Epithelial cell of esophagus (primary cell): ENCODE measurements around the gene ARID3A.
"Not testable (repeated sequence)": the region's sequence is repeated elsewhere in the genome, so short reads cannot be mapped to it uniquely, and the experiment has no call there.

Experiments used
- DNase-seq: peaks from one replicate; pipeline ENCODE4 v3.0.0; 2010; ENCODE audit warnings: low read depth
- H3K4me3 ChIP-seq: 2 replicates; pipeline ENCODE4 v1.5.1; 2011; ENCODE audit warnings: mild to moderate bottlenecking, low read length, control low read depth
- TF ChIP-seq, protein P1 (sequence below): IDR thresholded peaks from 2 replicates; pipeline ENCODE4 v1.5.1; 2011; ENCODE audit warnings: low read depth, mild to moderate bottlenecking, low read length, control low read depth, inconsistent platforms; ENCODE audit not compliant: insufficient read depth; ENCODE audit errors: missing control alignments

ARID3A gene, protein sequence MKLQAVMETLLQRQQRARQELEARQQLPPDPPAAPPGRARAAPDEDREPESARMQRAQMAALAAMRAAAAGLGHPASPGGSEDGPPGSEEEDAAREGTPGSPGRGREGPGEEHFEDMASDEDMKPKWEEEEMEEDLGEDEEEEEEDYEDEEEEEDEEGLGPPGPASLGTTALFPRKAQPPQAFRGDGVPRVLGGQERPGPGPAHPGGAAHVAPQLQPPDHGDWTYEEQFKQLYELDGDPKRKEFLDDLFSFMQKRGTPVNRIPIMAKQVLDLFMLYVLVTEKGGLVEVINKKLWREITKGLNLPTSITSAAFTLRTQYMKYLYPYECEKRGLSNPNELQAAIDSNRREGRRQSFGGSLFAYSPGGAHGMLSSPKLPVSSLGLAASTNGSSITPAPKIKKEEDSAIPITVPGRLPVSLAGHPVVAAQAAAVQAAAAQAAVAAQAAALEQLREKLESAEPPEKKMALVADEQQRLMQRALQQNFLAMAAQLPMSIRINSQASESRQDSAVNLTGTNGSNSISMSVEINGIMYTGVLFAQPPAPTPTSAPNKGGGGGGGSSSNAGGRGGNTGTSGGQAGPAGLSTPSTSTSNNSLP

GRCh38 chr19:925526-926322, at the start of gene ARID3A:
ARID3A (plus strand) TSS chr19:926035; CDS start chr19:929529, 3,494 bp downstream.
- TF ChIP-seq, protein P1, sequence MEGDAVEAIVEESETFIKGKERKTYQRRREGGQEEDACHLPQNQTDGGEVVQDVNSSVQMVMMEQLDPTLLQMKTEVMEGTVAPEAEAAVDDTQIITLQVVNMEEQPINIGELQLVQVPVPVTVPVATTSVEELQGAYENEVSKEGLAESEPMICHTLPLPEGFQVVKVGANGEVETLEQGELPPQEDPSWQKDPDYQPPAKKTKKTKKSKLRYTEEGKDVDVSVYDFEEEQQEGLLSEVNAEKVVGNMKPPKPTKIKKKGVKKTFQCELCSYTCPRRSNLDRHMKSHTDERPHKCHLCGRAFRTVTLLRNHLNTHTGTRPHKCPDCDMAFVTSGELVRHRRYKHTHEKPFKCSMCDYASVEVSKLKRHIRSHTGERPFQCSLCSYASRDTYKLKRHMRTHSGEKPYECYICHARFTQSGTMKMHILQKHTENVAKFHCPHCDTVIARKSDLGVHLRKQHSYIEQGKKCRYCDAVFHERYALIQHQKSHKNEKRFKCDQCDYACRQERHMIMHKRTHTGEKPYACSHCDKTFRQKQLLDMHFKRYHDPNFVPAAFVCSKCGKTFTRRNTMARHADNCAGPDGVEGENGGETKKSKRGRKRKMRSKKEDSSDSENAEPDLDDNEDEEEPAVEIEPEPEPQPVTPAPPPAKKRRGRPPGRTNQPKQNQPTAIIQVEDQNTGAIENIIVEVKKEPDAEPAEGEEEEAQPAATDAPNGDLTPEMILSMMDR, result no peak
- peak within 1 kb of the TSS; percentile 76 for H3K4me3 ChIP-seq
- DNase-seq, result peak; percentile 79

GRCh38 chr19:876089-876488, 49.7 kb upstream of the ARID3A start:
- no peak for DNase-seq
- TF ChIP-seq, protein P1, result no peak
- H3K4me3 ChIP-seq, result no peak overlapping the region

DNA sequence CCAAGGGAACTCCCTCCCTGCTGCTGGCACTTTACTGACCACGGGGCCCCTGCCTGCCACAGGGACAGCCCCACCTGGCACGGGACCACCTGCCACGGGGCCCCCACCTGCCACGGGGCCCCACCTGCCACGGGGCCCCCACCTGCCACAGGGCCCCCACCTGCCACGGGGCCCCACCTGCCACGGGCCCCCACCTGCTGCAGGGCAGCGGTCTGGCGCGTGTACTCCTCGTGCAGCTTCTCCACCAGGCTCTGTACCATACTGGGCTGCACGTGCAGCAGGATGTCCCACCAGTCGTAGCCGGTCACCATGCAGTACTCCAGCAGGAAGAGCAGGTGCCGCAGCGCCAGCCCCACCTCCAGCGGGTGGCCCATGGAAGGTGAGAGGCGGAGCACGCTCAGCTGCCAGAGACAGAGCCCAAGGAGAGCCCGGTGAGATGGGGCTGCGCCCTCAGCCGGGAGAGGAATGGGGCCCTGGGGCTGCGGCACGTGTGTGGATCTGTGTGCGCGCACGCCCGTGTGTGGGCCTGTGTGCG, 49.0 kb upstream of the ARID3A start:
- TF ChIP-seq, protein P1, result no peak
- no peak for DNase-seq
- no peak overlapping the region for H3K4me3 ChIP-seq

DNA sequence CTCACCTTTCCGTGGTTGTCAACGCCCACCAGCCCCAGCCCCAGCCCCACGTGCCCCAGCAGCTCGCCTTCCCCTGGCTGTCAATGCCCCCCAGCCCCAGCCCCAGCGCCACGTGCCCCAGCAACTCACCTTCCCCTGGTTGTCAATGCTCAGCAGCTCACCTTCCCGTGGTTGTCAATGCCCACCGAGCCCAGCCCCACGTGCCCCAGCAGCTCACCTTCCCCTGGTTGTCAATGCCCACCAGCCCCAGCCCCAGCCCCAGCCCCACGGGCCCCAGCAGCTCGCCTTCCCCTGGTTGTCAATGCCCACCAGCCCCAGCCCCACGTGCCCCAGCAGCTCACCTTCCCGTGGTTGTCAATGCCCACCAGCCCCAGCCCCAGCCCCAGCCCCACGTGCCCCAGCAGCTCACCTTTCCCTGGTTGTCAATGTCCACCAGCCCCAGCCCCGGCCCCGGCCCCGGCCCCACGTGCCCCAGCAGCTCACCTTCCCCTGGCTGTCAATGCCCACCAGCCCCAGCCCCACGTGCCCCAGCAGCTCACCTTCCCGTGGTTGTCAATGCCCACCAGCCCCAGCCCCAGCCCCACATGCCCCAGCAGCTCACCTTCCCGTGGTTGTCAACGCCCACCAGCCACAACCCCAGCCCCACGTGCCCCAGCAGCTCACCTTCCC, 47.7 kb upstream of the ARID3A start:
- not testable (repeated sequence) for DNase-seq, H3K4me3 ChIP-seq

- not testable (repeated sequence) for H3K4me3 ChIP-seq, DNase-seq
Observed at GRCh38 chr19:878751-879561, 46.9 kb upstream of the ARID3A start.

- no peak for DNase-seq
- TF ChIP-seq, protein P1, result no peak
- no peak overlapping the region for H3K4me3 ChIP-seq
Observed at GRCh38 chr19:879711-880438, 46.0 kb upstream of the ARID3A start.
